ENCODE results near the gene TTLL9. TPM values are rescaled to one million over a fixed set of nuclear protein-coding genes. Genes with fewer than 3 reads are reported as not detected.

Gene TTLL9
- total and polyA plus RNA-seq, 8 donors: 0.14 to 1.4 (median 0.35) TPM; not detected in 1

GRCh38 chr20:31951203-31951529 lies 80.7 kb downstream of the TTLL9 start:
- FAIRE-seq (no peak), ATAC-seq (no peak), DNase-seq (no peak)
- H3K27ac ChIP-seq: peak overlapping the region in 1 of 4 donors; percentile 40
- intact Hi-C loops (cut with DNase I): loop anchor here in 2 of 3 donors (5.0 kb wide), 2 partner anchors 99 to 104 kb away; partner anchors contain the start of gene FOXS1 (in 1 of the 2)
- no peaks in the 10 kb centered on the region for H3K9me3 ChIP-seq
- peaks cover 0 to 11% (median 5%) of the 10 kb centered on the region in 3 donors for H3K4me1 ChIP-seq
- peaks cover 6 to 22% (median 17%) of the 10 kb centered on the region in 3 donors for H3K36me3 ChIP-seq
- 4% methylated on average over 6 of the region's 6 CpGs for WGBS, 2 donors
- H3K27me3 ChIP-seq: no peaks in the 10 kb centered on the region
- H3K4me3 ChIP-seq: peak overlapping the region; percentile 90 to 97 (median 93)
- no peak for TF ChIP-seq CTCF (IDR thresholded peaks at IDR 0.05)

GRCh38 chr20:31951530-31952453 lies 81.4 kb downstream of the TTLL9 start, which contains the start of gene PDRG1:
TSS of gene PDRG1 (minus strand) at chr20:31952046. CDS start at chr20:31951961, 85 bp downstream.
- Histone ChIP-seq H3K4me3 (peak within 1 kb of the TSS; percentile 90 to 97 (median 93)), H3K4me1 (peaks cover 0 to 11% (median 5%) of the 10 kb centered on the region in 3 donors), H3K27ac (peak within 1 kb of the TSS; percentile 40 to 62 (median 50)), H3K36me3 (peaks cover 6 to 17% (median 16%) of the 10 kb centered on the region in 3 donors), H3K9me3 (no peaks in the 10 kb centered on the region), H3K27me3 (no peaks in the 10 kb centered on the region)
- FAIRE-seq (no peak), DNase-seq (peak; percentile 90 to 99 (median 98)), ATAC-seq (peak; percentile 99 to 100 (median 100))
- TF ChIP-seq CTCF (IDR thresholded peaks at IDR 0.05): peak; percentile 86 to 90 (median 86)
- WGBS, 2 donors: 0 to 1% methylated on average over 55 to 63 of the region's 63 CpGs
- intact Hi-C loops (cut with DNase I): loop anchor here in 2 of 3 donors (5.0 kb wide), 2 partner anchors 99 to 104 kb away; partner anchors contain the start of gene FOXS1 (in 1 of the 2)

- H3K27ac ChIP-seq: no peak overlapping the region
- FAIRE-seq (no peak), ATAC-seq (no peak), DNase-seq (no peak)
- peaks cover 0 to 11% (median 5%) of the 10 kb centered on the region in 3 donors for H3K4me1 ChIP-seq
- WGBS, 2 donors: 66 to 77% methylated on average over 6 of the region's 6 CpGs
- intact Hi-C loops (cut with DNase I): loop anchor here in 2 of 3 donors (5.0 kb wide), 2 partner anchors 101 to 106 kb away; partner anchors contain the start of gene FOXS1 (in 1 of the 2)
- no peak for TF ChIP-seq CTCF (IDR thresholded peaks at IDR 0.05)
- no peak overlapping the region for H3K4me3 ChIP-seq
- no peaks in the 10 kb centered on the region for H3K9me3 ChIP-seq
- H3K27me3 ChIP-seq: no peaks in the 10 kb centered on the region
- peaks cover 0 to under 1% (median 0%) of the 10 kb centered on the region in 3 donors for H3K36me3 ChIP-seq
These were observed 83.2 kb downstream of the TTLL9 start for GRCh38 chr20:31953556-31954148.

GRCh38 chr20:31954500-31954899 lies 84.1 kb downstream of the TTLL9 start:
- FAIRE-seq (no peak), ATAC-seq (no peak), DNase-seq (no peak)
- WGBS, 2 donors: 25 to 29% methylated on average over 1 of the region's 1 CpG
- H3K4me1 ChIP-seq: peaks cover 0 to 11% (median 5%) of the 10 kb centered on the region in 3 donors
- H3K27ac ChIP-seq: no peak overlapping the region
- H3K4me3 ChIP-seq: no peak overlapping the region
- H3K27me3 ChIP-seq: no peaks in the 10 kb centered on the region
- H3K36me3 ChIP-seq: no peaks in the 10 kb centered on the region
- intact Hi-C loops (cut with DNase I): loop anchor here in 2 of 3 donors (5.0 kb wide), 2 partner anchors 102 to 107 kb away; partner anchors contain the start of gene FOXS1 (in 1 of the 2)
- TF ChIP-seq CTCF (IDR thresholded peaks at IDR 0.05): no peak
- H3K9me3 ChIP-seq: no peaks in the 10 kb centered on the region
